ENCODE measurements around the gene PLCB4.

Gene PLCB4

DNA sequence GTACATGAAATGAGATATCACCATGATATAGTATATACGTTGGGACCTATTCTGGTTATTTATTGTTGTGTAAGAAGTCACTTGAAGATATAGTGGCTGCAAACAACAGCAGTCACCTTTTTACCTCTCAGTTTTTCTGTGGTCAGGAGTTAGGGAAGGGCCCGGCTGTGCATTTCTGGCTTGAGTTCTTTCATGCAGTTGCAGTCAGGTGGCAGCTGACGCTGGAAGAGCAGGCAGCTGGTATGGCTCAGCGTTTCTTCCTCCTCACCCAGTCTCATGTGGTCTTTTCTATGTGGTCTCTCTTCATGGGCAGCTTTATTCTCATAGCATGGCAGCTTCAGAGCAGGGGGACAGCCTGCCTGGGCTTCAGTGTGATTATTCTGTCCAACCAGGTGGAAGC, 154.4 kb downstream of the PLCB4 start:
- DNase-seq (ENCODE audit: low read depth in 2 of 2), result no peak

DNA sequence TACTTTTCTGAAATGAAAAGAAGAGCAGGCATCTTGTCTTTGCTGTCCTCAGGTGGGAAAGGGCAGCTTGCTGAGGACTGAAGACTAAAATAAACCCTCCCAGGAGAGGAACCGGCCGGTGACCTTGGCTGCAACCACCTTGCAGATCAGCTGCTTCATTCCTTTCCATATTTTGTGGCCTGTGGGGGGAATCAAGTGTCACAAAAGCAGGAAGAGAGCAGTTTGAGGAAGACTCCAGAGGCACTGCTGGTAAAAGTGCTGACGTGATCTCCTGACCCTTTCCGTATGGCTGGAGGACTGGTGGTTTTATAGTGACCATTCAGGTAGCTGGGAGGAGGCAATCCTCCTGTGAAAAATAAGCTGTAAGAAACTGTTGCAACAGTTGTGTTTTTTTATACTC, 157.0 kb downstream of the PLCB4 start:
- no peak for DNase-seq (ENCODE audit: low read depth in 2 of 2)

DNA sequence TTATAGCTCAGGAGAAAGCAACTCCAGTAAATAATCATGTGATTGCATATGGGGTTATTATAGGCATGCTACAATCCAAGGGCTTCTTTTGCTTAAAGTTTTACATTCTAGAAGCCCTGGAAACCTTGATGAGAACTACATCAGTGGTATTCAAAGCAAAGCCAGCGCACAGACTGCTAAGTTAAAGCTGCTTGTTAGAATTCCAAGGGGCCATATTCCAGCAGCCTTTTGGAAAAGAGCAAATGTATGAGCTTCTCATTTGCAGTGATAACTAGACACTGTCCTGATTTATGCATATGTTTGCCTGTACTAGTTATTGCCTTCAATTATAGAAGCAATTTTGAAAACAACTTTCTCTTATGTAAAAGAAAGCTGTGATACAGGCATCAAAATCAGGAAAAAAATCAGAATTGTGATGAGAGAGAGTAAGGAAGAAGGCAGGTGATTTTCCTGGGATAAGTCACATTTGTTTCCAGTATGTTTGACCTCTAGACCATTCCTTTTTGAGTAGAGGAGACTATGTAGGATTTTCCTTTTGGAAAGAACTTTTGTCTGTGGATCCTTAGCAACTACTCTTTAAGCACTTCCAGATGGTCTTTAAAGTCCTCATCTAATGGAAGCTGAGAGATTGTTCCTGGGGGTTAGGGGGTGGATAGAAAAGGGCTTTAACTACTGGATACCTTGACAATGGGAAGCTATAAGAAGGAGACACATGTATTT, 159.2 kb downstream of the PLCB4 start:
- no peak for DNase-seq (ENCODE audit: low read depth in 2 of 2)

DNA sequence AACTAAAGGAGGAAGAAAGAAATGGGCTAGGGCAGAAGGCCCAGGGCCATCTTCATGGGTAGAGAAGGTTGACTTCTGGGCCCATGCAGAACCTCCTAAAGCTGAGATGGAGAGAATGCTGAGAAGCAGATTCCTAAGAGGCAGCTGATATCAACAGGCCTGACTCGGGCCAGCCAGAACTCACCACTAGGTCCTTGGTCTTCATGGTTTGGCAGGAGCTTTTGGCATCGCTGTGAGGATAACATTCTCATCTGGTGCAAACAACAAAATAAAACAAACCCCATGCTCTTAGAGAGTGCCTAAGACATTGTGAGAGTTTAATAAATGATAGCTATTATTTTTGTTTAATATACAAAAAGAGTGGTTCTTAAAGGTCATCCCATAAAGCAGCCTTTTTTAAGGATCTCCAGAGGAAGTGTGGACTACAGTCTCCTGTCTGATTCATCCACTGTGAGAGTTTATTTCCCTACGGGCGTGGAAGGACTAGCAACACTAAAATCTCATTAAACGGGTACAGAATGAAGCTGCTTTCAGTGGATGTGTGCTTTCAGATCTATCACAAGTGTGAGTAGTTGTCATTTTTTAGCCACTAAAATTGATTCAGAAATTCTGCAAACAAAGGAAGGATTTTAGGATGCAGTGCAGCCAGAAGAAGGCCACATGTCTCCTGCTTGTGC, 160.0 kb downstream of the PLCB4 start:
- DNase-seq (ENCODE audit: low read depth in 2 of 2), result no peak

DNA sequence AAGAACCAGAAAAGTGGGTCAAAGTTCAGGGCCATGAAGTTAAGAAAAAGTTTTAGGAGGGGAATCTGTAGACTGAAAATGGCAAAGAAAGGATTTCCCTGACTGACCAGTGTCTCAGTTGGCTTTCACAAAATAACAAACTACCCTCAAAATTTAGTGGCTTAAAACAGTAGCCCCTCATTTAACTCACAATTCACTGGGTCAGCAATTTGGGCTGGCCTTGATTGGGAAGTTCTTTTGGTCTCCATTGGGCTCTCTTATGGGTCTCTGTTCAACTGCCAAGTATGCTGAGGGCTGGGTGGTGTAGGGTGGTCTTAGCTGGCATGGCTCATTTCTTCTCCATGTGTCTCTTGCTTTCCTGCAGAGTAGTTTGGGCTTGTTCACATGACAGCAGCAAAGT, 161.5 kb downstream of the PLCB4 start:
- no peak for DNase-seq (ENCODE audit: low read depth in 2 of 2)

DNA sequence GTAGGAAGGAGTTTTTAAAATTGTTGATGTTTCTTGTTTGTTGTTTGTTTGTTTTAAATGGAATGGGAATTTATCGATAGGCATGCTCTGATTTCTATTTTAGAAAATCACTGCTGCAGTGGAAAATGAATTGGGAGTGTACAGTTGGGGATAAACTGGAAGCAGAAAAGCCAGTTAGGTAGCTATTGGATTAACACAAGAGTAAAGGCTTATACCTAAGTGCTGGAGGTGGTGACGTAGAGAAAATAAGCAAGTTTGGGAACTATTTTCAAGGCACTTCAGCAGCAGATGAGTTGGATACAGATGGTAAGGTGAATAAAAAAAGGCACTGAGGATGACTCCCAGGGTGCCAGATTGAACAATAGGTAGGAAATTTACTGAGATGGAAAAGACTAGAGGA, 164.9 kb downstream of the PLCB4 start:
- no peak for DNase-seq (ENCODE audit: low read depth in 2 of 2)

DNA sequence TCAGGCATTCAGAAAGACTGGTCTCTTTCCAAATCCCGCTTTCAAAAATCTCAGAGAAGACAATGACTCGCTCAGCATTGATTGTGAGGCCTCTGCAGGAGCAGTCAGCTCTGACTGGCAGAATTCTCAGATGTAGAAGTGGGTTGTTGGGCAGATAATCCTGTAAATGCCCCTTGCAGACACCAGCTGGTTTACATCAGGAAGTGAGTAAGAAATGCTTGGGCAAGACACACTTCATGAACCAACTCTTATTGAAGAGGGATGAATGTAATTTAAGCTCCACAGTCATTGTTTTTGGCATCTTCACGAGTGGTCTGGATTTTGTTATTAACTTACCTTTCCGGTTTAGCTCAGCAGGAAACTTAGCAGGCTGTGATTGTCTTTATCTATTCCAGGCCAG, 166.6 kb downstream of the PLCB4 start:
- no peak for DNase-seq (ENCODE audit: low read depth in 2 of 2)

DNA sequence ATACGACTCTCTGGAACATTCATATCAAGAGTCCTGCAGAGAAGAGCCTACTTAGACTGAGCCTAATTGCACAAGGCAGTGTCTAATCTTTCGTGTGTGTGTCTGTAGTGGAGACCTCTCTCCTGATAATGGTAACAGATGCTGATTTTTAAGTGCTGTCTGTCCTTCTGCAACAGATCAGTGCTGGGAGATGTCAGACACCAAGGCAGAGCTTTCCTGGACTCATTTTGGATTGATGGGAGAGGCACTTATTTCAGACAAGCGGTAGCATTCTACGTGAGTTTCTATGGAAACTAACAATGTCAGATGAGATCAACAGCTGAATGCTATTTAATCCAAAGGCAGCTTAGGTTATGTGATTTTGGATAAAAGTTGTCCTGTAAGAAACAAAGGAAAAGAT, 167.6 kb downstream of the PLCB4 start:
- DNase-seq (ENCODE audit: low read depth in 2 of 2), result no peak

DNA sequence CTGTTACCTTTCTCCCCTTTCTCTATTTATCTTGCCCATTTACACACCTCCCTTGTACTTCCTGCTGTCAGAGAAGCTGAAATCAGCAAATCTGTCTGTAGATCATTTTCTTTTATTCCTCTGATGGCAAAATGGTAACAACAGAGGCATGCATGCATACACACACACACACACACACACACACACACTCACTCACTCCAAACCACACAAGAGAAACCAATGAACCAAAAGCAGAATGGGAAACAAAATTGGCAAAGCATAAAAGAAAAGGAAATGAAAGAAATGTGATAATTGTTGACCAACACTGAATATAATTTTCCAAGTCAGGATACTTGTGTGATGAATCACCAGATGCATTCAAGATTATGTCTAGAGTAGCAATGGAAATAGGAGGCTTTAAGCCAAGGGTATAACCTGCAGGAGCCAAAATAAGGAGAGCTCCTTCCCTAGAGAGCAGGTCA, 172.4 kb downstream of the PLCB4 start:
- DNase-seq (ENCODE audit: low read depth in 2 of 2), result no peak

DNA sequence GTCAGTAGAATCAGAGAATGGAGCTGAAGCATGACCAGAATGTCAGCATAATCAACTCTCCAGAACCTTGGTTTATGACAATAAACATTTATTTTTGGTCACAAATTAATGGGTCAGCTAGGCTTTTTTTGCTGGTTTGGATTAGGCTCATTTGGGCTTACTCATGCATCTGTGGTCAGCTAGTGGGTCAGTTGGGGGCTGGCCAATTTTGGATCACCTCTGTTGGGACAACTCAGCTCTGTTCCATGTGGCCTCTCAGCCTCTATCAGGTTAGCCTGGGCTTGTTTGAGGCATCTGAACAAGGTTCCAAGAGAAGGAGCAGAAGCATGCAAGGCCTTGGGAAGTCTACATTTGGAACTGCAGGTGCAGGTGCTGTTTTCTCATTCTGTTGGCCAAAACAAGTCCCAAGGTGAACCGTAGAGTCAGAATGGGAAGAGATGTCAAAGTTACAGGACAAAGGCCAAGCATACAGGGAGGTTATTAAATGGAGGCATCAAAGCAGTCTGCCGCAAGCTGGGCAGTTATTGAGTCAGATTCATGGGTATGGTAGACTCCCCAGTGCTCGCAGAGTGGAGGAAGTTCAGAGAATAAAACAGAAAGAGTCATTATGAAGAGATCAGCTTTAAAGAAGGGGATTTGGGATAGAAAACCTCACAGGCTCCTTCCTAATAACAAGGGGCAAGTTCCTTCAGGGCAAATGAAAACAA, 173.0 kb downstream of the PLCB4 start:
- no peak for DNase-seq (ENCODE audit: low read depth in 2 of 2)

DNA sequence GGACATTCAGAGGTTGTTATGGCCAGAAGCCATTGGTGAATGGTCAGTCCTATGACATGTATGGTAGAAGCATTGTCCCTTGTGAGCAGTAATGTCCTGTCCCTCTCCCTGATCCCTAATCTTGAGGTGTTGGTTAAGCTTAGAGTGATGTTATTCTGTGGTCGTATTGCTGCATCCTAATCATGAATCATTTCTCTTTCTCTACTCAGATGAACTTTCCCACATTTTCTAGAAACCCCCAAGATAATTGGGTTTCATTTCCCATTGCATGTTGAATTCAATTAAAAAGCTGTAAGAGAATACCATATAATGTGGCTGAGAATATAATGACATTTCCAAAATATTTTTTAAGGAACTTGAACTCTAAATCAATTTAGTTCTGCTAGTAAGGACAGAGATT, 175.1 kb downstream of the PLCB4 start:
- DNase-seq (ENCODE audit: low read depth in 2 of 2), result no peak

DNA sequence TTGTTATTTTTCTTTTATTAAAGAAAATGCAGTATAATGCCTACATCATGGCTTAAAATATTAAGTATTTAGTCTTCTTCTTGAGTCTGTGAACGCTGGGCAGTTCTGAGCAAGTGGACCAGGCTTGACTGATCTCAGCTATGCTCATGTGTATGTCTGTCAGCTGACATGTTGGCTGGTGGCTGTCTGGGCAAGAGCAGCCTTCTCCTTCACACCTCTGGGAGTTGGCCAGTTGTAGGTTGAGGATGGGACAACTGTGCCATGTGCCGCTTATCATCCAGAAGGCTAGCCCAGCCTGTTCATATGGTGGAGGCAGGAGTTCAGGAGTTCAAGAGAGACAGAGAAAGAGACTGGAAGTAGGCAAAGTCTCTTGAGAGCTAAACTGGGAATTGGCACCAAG, 175.9 kb downstream of the PLCB4 start:
- DNase-seq (ENCODE audit: low read depth in 2 of 2), result no peak

DNA sequence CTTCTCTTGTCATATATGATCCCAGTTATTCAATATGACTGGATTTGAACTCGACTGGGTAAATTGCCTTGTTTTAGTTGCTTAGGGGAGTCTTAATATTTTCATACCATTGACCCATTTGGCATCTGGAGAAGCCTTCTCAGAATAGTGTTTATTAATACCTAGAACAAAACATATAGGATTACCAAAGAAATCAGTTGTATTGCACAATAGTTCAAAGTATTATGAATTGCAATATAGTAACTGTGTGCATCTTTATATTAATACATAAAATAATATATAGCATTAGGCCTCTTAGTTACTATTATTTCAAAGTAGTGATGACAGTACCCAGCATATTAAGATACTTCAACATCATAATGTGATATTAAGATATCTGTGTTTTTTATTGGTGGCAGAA, 177.8 kb downstream of the PLCB4 start:
- DNase-seq (ENCODE audit: low read depth in 2 of 2), result no peak

DNA sequence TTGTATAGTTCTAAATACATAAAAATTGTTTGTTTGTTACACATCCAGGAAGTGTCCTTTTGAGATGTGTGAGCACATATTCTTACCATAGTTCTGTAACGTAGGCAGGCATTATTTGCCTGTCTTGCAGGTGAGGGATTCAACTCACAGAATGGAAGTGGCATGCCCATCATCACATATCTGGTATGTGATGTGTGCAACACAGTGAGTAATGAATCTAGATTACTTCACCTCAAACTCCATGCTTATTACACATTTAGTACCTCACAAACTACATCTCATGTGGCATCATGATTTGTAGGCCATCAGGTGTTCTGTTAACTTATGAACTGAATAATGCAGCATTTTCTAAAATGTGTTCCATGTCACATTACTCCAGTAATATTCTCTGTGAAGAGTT, 181.6 kb downstream of the PLCB4 start:
- no peak for DNase-seq (ENCODE audit: low read depth in 2 of 2)

DNA sequence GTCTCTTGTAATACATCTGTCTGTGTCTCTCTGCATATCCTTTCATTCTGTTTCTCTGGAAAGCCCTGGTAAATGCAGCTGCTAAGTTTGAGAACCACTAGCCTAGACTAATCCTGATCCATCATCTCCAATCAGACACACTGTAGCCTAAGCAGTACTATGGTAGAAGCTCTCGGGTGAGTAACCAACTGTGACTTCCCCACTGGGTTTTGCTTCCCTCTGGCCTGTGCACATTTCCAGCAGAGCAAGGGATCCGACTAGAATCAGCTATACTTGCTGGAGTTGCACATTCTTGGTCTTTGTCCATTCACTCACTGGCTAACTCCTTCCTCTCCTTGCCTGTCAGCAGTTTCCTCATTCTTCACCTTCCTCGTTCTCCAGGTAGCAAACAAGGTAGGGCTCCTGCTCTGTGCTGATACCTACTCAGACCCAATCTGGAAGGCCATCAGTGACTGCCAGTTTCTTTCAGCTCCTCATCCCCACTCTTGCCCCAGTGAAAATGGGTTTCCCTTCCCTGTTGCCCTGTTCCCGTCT, 184.2 kb downstream of the PLCB4 start:
- no peak for DNase-seq (ENCODE audit: low read depth in 2 of 2)

DNA sequence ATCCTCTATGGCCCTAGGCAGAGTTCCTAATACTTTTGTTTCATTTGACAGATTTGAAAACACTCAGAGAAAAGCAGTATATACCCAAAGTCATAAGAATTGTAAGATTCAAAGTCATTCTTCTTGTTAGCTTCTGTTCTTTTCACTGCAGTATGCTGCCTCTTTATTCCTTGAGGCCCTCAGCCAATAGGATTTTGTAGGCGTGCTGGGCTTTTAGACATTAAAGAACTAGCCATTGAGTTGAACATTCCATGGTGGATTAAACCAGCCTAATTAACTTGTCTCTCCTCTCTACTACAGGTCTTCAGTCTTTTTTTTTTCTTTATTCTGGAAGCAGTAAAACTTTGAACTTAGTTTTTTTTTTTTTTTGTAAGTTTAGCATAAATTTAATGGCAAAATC, 186.3 kb downstream of the PLCB4 start:
- DNase-seq (ENCODE audit: low read depth in 2 of 2), result no peak

DNA sequence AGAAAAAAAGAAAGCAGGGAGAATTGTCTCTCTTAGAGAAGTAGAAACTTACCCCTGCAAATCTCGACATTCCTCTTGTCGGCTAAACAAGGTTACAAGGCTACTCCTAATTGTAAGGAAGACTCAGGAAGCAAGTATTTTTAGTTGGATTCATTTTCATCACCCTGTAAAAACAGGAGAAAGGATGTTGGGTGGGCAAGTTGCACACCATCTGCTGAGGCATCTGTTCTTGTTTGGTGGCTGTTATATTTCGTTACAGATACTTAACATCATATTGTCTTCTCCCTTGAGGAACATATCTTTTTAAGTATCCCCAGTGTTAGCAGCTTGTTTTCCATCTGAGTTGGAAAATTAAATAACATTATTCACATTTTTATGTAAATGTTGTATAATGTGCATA, 187.5 kb downstream of the PLCB4 start:
- DNase-seq (ENCODE audit: low read depth in 2 of 2), result no peak

DNA sequence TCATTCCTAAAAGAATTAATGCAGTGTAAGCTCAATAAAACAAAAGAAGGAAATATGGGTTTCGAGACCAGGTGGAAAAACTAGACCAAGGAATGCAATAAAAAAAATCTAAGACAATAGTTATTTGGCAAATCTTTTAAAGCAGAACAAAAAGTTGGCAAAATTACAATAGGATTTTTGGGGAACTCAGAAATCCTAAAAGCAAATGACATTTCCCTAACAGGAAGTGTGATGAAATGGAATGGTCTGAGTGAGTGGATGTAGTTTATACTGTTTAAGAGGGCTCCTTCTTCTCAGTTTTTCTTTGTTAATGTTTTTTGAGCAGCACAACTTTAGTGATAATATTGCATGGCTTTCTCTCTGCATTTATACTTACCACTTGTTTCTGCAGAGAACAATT, 190.0 kb downstream of the PLCB4 start:
- no peak for DNase-seq (ENCODE audit: low read depth in 2 of 2)

DNA sequence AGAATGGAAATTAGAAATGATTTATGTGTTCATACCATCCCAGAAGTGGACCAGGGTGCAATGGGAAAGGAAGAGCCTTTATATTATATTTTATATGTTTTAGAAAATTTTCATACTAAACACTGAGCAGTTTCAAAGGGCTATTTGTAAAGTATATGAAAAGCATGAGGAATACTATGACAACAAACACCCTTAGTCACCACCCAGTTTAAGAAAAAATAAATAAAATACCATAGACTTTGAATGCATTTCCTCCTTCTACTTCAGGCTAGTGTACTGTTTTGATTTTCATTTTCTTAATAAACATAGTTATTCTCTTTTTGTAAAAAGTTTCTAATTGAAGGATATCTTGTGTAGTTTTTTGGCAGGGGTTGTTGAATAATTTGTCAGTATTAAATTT, 191.1 kb downstream of the PLCB4 start:
- DNase-seq (ENCODE audit: low read depth in 2 of 2), result no peak

DNA sequence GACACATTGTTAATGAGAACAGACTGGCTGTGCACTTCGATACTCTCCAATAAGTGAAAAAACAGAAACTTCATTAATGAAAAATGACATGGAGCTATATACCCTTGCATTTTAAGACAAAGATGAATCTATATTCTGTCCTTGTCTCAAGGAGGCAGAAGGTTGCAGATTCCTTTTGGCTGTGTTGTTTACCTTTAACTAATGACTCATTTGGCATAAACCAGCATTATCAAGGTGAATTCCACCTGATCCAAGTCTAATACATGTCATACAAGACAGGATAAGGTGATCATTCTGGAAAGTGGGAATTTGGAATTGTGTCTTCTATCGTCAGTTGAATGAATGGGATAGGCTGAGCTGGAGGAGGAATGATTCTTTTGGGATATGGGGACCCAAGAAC, 192.9 kb downstream of the PLCB4 start:
- no peak for DNase-seq (ENCODE audit: low read depth in 2 of 2)

DNA sequence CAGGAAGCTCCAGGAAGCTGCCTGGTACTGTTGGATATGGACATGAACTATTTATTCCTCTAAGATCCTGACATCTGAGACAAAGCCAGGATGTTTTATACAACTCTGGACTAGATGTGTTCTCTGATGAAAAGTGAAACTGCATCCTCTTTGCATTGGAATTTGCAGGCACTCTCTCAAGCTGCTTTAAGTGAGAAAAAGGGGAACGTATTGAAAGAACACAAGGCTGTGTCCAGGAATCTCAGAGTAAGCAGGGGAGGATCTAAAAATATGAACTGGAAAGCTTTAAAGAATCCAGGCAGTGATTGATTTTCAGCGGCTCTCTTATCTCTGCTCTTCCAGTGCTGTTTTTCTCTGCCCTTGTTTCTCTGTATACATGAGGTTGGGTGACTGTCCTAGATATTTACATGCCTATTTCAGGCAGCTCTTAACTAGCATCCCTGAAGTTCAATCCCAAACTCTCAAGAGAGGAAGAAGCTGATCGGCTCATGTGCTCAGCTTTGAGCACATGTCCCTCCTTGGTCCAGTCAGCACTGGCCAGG, 193.8 kb downstream of the PLCB4 start:
- DNase-seq (ENCODE audit: low read depth in 2 of 2), result no peak

DNA sequence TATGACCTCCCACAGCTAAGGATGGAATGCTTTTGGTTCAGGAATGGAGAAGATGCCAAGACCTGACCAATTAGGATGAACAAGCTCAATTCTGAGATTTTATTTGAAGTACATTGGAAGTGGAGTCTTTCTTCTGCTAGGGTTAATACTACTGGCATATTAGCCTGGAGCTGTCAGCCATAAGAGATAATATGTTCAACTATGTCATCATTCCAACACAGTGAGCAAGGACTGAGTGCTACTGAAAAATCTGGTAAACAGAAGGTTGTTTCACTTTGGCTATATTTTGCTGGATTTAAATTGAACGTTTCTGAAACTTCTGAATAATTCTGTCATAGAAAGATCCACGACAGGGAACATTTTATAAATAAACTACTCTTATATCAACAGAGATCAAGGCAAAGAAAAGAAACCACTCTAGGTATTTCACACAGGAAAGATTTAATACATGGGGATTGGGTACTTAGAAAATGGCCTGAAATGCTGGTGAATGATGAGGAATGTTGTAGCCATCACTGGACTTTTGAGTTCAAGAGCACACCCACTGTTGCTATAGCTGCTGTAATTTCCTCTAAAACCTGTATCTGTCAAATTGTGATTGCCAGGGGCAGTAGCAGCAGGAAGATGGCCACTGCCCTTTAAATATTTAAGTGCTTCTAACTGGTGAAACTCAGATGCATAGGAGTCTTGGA, 200.5 kb downstream of the PLCB4 start:
- no peak for DNase-seq (ENCODE audit: low read depth in 2 of 2)
